ENCODE results near the gene KRI1.

KRI1 gene

GRCh38 chr19:10602330-10603083 lies 36.7 kb upstream of the KRI1 start:
- peak overlapping the region; percentile 65; the same call in 1 of the 2 replicates for H3K27ac ChIP-seq
- TF ChIP-seq CTCF (IDR thresholded peaks at IDR 0.05): no peak
- TF ChIP-seq ZFX (IDR thresholded peaks at IDR 0.05; ENCODE audit: borderline replicate concordance): no peak

GRCh38 chr19:10601999-10602329 lies 36.2 kb upstream of the KRI1 start:
- no peak for TF ChIP-seq CTCF (IDR thresholded peaks at IDR 0.05)
- TF ChIP-seq ZFX (IDR thresholded peaks at IDR 0.05; ENCODE audit: borderline replicate concordance): no peak

GRCh38 chr19:10600149-10600548 lies 34.3 kb upstream of the KRI1 start:
- no peak overlapping the region for H3K27ac ChIP-seq
- TF ChIP-seq ZFX (IDR thresholded peaks at IDR 0.05; ENCODE audit: borderline replicate concordance): no peak
- TF ChIP-seq CTCF (IDR thresholded peaks at IDR 0.05): no peak

More at GRCh38 chr19:10601999-10602329, 36.2 kb upstream of the KRI1 start:
- no peak overlapping the region for H3K27ac ChIP-seq

- no peak overlapping the region for H3K27ac ChIP-seq
- TF ChIP-seq ZFX (IDR thresholded peaks at IDR 0.05; ENCODE audit: borderline replicate concordance) (no peak), CTCF (IDR thresholded peaks at IDR 0.05) (no peak)
These were observed 28.2 kb upstream of the KRI1 start for GRCh38 chr19:10593820-10594637.

GRCh38 chr19:10593148-10593547 lies 27.3 kb upstream of the KRI1 start:
- H3K27ac ChIP-seq: no peak overlapping the region
- no peak for TF ChIP-seq ZFX (IDR thresholded peaks at IDR 0.05; ENCODE audit: borderline replicate concordance)
- no peak for TF ChIP-seq CTCF (IDR thresholded peaks at IDR 0.05)

- TF ChIP-seq ZFX (IDR thresholded peaks at IDR 0.05; ENCODE audit: borderline replicate concordance): no peak
- no peak for TF ChIP-seq CTCF (IDR thresholded peaks at IDR 0.05)
- no peak overlapping the region for H3K27ac ChIP-seq
These were observed 22.0 kb upstream of the KRI1 start for GRCh38 chr19:10587839-10588150.
